ENCODE results near the gene MAN1A2.
"Not testable (repeated sequence)": the region's sequence is repeated elsewhere in the genome, so short reads cannot be mapped to it uniquely, and the experiment has no call there.

MAN1A2 gene

GRCh38 chr1:117403597-117403996, 36.3 kb downstream of the MAN1A2 start:
- no peak for DNase-seq

- no peak for DNase-seq
Observed at GRCh38 chr1:117405042-117405441, 37.8 kb downstream of the MAN1A2 start.

- DNase-seq = no peak
Observed at GRCh38 chr1:117412472-117412871, 45.2 kb downstream of the MAN1A2 start.

GRCh38 chr1:117413412-117413811, 46.2 kb downstream of the MAN1A2 start:
- DNase-seq = no peak

- DNase-seq = no peak
Observed at GRCh38 chr1:117414943-117415342, 47.7 kb downstream of the MAN1A2 start.

- DNase-seq = no peak
Observed at GRCh38 chr1:117416004-117416403, 48.8 kb downstream of the MAN1A2 start.

GRCh38 chr1:117416546-117417125, 49.4 kb downstream of the MAN1A2 start:
- no peak for DNase-seq

- no peak for DNase-seq
Observed at GRCh38 chr1:117425050-117425734, 57.9 kb downstream of the MAN1A2 start.

GRCh38 chr1:117427297-117427696, 60.0 kb downstream of the MAN1A2 start:
- DNase-seq = no peak

GRCh38 chr1:117433943-117434342, 66.7 kb downstream of the MAN1A2 start:
- no peak for DNase-seq

GRCh38 chr1:117436513-117436912, 69.3 kb downstream of the MAN1A2 start:
- peak in 1 of 3 donors; percentile 2 for DNase-seq

- DNase-seq = no peak
Observed at GRCh38 chr1:117447661-117448060, 80.4 kb downstream of the MAN1A2 start.

GRCh38 chr1:117452216-117452615, 85.0 kb downstream of the MAN1A2 start:
- DNase-seq = no peak

- no peak for DNase-seq
Observed at GRCh38 chr1:117453958-117454357, 86.7 kb downstream of the MAN1A2 start.

GRCh38 chr1:117458410-117458809, 91.2 kb downstream of the MAN1A2 start:
- DNase-seq = not testable (repeated sequence)

- no peak for DNase-seq
Observed at GRCh38 chr1:117466761-117467160, 99.5 kb downstream of the MAN1A2 start.

GRCh38 chr1:117467336-117467735, 100.1 kb downstream of the MAN1A2 start:
- no peak for DNase-seq

GRCh38 chr1:117473063-117473462, 105.8 kb downstream of the MAN1A2 start:
- no peak for DNase-seq

- DNase-seq = not testable (repeated sequence)
Observed at GRCh38 chr1:117475495-117475894, 108.2 kb downstream of the MAN1A2 start.

- DNase-seq = no peak
Observed at GRCh38 chr1:117479086-117479485, 111.8 kb downstream of the MAN1A2 start.

- DNase-seq = no peak
Observed at GRCh38 chr1:117481410-117481809, 114.2 kb downstream of the MAN1A2 start.

GRCh38 chr1:117493906-117494305, 126.7 kb downstream of the MAN1A2 start:
- no peak for DNase-seq

- DNase-seq = no peak
Observed at GRCh38 chr1:117495068-117495467, 127.8 kb downstream of the MAN1A2 start.

- DNase-seq = no peak
Observed at GRCh38 chr1:117499071-117499470, 131.8 kb downstream of the MAN1A2 start.

GRCh38 chr1:117500584-117500983, 133.3 kb downstream of the MAN1A2 start:
- DNase-seq = no peak

Data from suppressor macrophage treated with lipopolysaccharide for 1 hour (primary cell).